Inferior parietal cortex (tissue), 1 donor: Measurements from ENCODE around the gene NGEF.
"Not testable (repeated sequence)": the region's sequence is repeated elsewhere in the genome, so short reads cannot be mapped to it uniquely, and the experiment has no call there.

Experiments used
- DNase-seq: peaks from one replicate; pipeline ENCODE4 v3.0.0-alpha.2; 2016; ENCODE audit errors: extremely low spot score

Gene NGEF

DNA sequence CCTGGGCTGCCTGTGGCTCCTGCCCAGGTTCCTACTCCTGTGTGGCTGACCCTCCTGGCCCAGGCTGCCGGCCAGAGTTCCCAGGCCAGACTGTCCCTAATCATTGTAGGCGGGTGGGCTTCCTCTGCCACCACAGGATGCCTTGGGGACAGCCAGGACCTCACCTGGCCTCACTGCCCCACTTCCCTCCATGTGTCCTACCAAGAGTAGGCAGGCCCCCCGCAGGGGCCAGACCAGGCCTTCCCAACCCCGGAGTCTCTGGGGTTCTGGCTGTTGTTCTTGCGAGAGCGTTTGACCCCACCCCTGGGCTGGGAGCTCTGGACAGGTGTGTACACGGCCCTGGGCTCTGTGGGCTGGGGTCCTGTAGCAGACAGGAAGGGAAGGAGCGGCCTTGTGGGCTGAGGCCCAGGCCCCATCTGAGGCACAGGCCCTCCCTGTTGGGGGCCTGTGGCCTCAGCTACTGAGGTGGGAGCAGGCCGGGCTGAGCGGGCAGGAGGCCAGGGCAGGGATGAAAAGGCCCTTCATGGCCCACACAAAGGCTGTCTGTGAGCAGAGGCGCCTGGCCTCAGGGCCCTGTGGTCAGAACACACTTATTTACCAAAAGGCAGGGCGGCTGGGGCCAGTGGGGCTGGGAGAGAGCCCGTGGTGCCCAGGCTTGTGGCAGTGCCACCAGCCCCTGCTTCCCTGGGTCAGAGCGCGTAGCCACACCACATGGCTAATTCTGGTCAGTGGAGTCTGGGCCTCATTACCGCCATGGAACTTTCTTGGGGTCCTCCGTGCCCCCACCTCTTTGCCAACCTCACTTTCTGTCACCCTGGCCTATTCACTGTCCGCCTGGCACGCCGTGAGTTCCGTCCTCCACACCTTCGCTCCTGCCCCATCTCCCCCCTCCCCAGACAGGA is 141.0 kb downstream of the NGEF start:
- DNase-seq: peak; percentile 82

GRCh38 chr2:232871418-232871834 is 141.6 kb downstream of the NGEF start:
- DNase-seq: no peak

DNA sequence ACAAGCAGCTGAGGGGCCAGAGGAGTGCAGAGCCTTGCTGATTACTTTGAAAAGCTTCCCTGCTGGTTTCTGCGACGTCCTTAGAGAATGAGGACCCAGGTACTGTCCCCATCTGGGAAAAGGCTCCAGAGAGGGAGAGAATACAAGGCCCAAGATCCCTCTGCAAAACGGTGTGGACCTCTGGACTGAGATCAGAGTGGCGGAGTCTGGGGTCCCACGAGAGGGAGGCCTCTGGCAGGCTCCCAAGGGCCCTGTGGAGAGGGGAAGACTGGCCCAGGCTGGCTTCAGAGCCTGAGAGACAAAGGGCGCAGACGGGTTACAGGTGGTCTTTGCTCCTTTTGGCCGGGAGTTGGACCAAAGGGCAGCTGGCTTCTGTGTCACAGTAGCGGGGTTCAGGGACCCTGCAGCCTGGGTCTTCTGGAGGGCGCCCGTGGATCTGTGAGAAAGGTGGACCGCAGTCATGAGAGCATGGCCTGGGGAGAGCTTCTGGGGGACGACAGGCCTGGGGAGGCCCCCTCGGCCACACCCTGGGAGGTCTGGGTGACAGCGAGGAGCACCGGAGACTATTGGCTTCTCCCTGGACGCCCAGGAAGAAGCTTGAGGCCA is 142.2 kb downstream of the NGEF start:
- DNase-seq: no peak

GRCh38 chr2:232870018-232870765 is 142.9 kb downstream of the NGEF start, which contains the start of gene SNORC:
SNORC (plus strand) TSS chr2:232870264; CDS start chr2:232870342, 78 bp downstream.
- DNase-seq: no peak

DNA sequence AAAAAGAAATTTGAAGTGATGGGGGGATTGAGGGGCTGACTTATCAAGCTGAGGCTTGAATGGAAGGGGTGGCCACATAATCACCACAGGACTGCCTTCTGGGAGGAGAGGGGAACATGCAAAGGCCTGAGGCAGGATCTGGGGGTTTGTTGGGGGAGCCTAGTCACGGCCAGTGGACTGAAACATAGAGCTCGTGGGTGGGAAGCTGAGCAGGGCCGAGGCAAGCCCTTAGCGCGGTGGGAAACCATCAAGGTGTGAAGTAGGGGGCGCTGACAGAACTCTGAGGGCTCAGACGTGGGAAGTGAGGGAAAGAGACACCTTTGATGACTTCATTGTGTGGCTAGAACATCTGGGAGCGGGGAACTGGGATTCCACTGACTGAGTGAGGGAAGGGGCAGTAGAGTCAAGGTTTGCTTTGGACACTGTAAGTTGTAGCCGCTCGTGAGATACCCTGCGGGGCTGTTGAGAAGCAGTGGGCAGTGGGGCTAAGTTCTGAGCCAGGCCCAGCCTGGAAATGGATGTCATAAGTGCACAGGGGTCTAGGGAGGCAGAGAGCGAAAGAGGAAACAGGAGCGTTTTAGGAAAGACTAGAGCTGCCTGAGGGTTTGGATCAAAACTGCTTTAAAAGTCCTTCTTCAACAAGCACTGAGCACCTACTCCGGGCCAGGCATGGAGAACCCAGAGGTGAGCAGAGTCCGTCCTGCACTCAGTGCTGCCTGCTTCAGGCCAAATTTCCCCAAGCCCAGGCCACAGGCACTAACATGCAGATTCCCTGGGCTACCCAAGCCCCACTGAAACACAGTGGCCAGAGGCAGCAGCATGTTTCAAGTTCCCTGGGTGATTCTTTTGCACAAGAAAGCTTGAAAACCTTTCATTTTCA is 143.7 kb downstream of the NGEF start:
- no peak for DNase-seq

GRCh38 chr2:232866104-232866503 is 147.0 kb downstream of the NGEF start:
- no peak for DNase-seq

GRCh38 chr2:232865165-232865564 is 147.9 kb downstream of the NGEF start:
- DNase-seq: no peak

DNA sequence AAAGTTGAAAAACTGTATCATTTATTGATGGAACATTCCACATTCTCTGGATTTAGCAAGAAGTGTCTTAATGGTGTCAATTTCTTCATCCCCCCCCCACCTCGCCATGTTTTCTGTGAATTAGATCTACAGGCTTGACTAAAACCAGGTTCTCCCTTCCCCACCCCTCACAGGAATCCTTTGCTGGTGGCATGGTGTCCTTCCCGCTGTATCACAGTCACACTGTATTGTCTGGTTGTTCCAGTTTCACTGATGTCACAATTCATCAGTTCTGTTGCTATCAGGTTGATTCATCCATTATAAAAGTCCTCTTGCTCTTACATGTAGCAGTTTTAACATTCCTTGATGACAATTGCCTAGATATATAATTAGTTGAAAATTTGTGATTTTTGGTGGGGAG is 149.1 kb downstream of the NGEF start:
- DNase-seq: no peak

DNA sequence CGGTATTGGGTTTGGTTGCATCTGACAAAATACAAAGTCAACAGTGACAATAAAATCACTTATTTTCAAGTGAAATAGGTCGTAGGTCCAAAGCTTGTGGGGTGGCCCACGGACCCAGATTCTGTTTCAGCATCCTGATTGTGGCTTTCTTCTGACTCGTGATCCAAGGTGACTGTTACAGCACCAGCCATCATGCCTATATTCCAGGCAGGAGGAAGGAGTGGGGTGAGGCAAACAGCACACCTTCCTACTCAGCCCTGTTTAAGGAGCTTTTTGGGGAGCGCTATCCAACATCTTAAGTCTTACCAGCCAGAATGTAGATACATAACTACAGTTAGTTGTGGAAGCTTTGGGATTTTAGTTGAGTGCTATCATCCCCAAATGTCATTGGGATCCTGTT is 151.7 kb downstream of the NGEF start:
- DNase-seq: no peak

DNA sequence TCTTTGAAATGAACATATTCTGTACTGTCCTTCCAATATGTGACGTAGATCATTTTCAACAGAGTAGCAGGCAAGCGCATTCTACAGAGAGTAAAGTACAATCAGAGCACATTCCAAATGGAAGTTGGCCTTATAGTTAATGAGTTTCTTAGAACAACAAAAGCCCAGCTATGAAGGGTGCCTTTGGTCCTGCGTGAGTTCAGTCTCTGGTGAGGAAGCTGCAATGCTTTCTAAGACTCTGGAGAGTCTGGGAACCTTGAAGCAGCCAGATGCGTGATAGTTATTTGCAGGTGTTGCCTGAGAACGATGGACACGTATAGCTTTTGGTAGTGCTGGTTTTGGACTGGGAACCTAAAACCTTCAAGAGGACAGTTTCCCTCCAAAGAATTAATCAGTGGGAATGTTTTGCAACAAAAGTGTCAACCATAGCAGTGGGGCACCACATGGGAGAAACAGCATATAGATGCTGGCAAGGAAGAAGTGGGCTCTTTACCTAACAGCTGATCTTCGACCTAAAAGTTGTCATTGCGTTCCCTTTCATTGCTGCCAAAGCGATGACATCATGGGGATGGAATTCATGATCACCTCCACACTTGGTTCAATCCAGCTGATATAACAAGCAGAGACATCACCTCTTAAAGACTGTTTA is 152.3 kb downstream of the NGEF start:
- no peak for DNase-seq

DNA sequence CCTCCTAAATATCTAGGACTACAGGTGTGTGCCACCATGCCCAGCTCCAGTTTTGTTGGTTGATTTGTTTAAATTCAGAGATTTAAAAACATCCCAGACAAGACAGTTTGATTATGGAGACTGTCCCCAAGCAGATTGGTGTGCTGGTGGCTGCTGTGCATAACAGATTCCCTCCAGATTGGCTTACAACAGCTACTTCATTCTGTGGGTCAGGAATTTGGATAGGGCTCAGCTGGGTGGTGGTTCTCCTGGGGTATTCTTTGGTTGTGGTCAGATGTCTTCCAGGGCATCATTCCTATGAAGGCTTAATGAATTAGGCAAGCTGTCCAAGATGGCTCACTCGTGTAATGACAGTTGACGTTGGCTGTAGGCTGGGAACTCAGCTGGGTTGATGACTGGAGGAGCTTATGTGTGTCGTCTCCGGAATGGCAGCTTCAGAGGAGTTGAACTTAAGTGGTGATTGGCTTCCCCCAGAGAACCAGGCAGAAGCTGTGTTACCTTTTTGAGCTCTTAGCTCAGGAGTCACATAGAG is 153.6 kb downstream of the NGEF start:
- no peak for DNase-seq

DNA sequence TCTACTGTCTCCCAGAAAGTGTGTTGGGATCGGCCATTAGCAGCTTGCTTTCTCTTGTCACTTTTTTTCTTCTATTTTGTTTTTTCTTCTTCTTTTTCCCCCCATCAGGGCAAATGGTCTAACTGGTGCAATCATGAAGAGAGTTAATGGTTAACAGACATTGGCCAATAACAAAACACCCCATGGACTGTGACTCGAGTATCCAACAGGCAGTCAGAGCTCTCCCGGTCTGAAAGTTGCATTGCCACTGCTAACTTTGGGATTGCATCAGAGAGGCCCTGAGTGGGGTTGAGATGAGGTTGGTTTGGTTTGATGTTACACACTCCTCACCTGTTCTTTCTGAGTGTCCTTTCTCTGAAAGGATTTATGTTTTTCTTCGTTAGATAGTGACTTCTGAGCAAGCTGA is 155.9 kb downstream of the NGEF start:
- DNase-seq: no peak

- DNase-seq: no peak
Observed at GRCh38 chr2:232854082-232854481, 159.0 kb downstream of the NGEF start.

DNA sequence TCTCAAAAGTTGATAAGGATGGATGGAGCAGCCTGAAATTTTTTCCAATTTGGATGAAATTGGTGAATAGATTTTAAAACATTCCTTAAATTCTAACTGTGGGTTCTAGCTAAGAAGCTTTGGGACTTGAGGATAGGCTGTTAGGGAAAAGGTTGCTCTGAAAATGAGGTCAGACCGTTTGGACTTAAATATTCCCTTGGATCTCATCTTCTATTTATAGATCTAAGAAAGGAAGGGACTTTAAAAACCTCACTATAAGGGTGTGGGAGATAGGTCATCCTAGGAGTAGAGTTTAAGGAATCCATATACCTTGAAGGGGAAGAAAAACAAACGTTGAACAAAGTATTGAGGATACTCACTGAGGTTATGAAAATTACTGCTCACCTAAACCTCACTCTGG is 160.4 kb downstream of the NGEF start:
- DNase-seq: no peak

DNA sequence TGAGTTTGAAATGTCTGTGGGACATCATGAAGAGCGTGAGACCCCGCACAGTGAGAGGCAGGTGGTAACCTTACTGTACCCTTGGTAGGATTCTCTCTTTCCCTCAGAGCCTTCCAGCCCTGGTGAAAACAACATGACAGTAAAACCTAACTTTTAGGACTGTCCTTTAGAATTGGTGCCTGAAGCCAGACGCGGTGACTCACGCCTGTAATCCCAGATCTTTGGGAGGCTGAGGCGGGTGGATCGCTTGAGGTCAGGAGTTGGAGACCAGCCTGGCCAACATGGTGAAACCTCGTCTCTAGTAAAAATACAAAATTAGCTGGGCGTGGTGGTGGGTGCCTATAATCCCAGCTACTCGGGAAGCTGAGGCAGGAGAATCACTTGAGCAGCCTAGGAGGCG is 161.0 kb downstream of the NGEF start:
- not testable (repeated sequence) for DNase-seq

- DNase-seq: no peak
Observed at GRCh38 chr2:232850039-232850438, 163.0 kb downstream of the NGEF start.

DNA sequence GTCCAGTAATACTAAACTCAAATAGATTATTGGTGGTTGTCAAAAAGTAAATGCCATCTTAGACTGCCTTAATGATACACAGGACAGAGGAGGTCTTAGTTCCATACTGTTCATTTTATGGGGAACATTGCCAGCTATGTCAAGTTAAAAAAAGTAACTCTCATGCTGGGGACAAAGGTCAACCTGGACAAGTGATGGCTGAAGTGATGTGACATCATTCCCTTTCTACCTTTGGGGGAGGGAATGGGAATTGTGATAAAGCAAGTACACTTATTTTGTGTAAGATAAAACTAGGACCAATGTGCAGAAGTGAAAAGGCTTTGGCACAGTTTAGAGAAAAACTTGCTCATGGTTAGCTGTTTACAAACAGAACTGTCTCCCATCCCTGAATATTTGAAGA is 167.0 kb downstream of the NGEF start:
- DNase-seq: no peak

DNA sequence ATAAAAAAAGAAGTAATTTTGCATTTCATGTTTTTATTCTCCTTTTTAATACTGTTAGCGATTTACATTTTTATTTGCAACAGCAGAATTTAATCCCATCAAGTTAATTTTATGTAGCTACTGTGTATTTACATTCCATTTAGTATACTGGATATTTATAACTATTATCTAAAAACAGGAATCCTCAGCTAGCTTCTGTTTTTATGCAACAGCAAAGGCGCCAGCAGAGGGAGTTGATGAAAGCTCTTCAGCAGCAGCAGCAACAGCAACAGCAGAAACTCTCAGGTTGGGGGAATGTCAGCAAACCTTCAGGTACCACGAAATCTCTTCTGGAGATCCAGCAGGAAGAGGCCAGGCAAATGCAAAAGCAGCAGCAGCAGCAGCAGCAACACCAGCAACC is 169.2 kb downstream of the NGEF start:
- DNase-seq: no peak

- DNase-seq: no peak
Observed at GRCh38 chr2:232842689-232843088, 170.4 kb downstream of the NGEF start.

- DNase-seq: no peak
Observed at GRCh38 chr2:232839411-232840079, 173.5 kb downstream of the NGEF start.
